HG02885 (cell line): ENCODE measurements around the gene PGC.
A peak's percentile ranks its signal among the peaks of the same experiment; 100 is the strongest.

Experiments
- ATAC-seq: cut with Tn5 transposase; IDR thresholded peaks from one replicate; pipeline ENCODE4 v1.9.1; 2021; ENCODE audit warnings: mild to moderate bottlenecking; ENCODE audit not compliant: unreplicated experiment, poor library complexity

Gene PGC

GRCh38 chr6:41717392-41717736 is 29.8 kb downstream of the PGC start:
- ATAC-seq: no peak

GRCh38 chr6:41716516-41717391 is 30.4 kb downstream of the PGC start:
- ATAC-seq: no peak

GRCh38 chr6:41715795-41716515 is 31.2 kb downstream of the PGC start:
- no peak for ATAC-seq

- ATAC-seq: no peak
Observed at GRCh38 chr6:41714556-41715273, 32.5 kb downstream of the PGC start.

GRCh38 chr6:41713650-41714291 is 33.4 kb downstream of the PGC start:
- ATAC-seq: peak; percentile 59

- peak; percentile 12 for ATAC-seq
Observed at GRCh38 chr6:41713159-41713649, 34.0 kb downstream of the PGC start.

GRCh38 chr6:41712651-41713103 is 34.5 kb downstream of the PGC start:
- no peak for ATAC-seq

GRCh38 chr6:41711323-41712038 is 35.7 kb downstream of the PGC start:
- no peak for ATAC-seq

GRCh38 chr6:41709375-41709774 is 37.8 kb downstream of the PGC start:
- no peak for ATAC-seq

GRCh38 chr6:41708856-41709255 is 38.3 kb downstream of the PGC start:
- no peak for ATAC-seq

- ATAC-seq: no peak
Observed at GRCh38 chr6:41707565-41708200, 39.5 kb downstream of the PGC start.

- ATAC-seq: no peak
Observed at GRCh38 chr6:41706876-41707564, 40.2 kb downstream of the PGC start.

- peak; percentile 72 for ATAC-seq
Observed at GRCh38 chr6:41705996-41706835, 41.0 kb downstream of the PGC start.

GRCh38 chr6:41705311-41705995 is 41.7 kb downstream of the PGC start:
- ATAC-seq: no peak

GRCh38 chr6:41704656-41705310 is 42.4 kb downstream of the PGC start:
- ATAC-seq: no peak

GRCh38 chr6:41704028-41704427 is 43.2 kb downstream of the PGC start:
- no peak for ATAC-seq
